Measurements from ENCODE around the gene TTC1.

DNA sequence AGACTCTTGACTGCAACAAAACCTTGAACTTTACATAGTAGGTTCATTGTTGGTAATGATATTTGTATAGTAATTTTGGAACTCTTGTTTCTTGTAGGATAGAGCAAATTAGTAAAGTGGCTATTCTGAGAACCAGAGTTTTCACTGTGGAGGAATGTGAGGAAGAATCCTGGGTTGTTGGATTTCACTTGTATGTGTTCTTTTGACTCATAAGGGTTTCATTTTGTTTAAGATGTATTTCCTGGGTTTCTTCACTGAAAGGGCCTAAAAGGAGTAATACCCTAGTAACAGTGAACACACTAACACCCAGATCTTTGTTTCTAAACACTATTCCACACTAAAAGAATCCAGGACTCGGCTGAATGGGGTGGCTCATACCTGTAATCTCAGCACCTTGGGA is 20.1 kb downstream of the TTC1 start:
- TF ChIP-seq POLR2A (IDR thresholded peaks at IDR 0.05), result no peak
- TF ChIP-seq, protein P1, sequence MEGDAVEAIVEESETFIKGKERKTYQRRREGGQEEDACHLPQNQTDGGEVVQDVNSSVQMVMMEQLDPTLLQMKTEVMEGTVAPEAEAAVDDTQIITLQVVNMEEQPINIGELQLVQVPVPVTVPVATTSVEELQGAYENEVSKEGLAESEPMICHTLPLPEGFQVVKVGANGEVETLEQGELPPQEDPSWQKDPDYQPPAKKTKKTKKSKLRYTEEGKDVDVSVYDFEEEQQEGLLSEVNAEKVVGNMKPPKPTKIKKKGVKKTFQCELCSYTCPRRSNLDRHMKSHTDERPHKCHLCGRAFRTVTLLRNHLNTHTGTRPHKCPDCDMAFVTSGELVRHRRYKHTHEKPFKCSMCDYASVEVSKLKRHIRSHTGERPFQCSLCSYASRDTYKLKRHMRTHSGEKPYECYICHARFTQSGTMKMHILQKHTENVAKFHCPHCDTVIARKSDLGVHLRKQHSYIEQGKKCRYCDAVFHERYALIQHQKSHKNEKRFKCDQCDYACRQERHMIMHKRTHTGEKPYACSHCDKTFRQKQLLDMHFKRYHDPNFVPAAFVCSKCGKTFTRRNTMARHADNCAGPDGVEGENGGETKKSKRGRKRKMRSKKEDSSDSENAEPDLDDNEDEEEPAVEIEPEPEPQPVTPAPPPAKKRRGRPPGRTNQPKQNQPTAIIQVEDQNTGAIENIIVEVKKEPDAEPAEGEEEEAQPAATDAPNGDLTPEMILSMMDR (IDR thresholded peaks at IDR 0.05), result no peak
